Suprapubic skin (tissue), 4 donors: ENCODE results near the gene NLRX1.

Experiments used
- EP300 ChIP-seq: sonication (generic); formaldehyde crosslinking; IDR thresholded peaks from one replicate; pipeline ENCODE4 v1.6.1; 2017; ENCODE audit warnings: antibody characterized with exemption
- POLR2AphosphoS5 ChIP-seq, 3 donors: sonication (generic); formaldehyde crosslinking; IDR thresholded peaks; one replicate each; pipeline ENCODE4 v1.6.1; 2017; ENCODE audit warnings: antibody characterized with exemption in 3 of 3

- no peak for TF ChIP-seq EP300
- TF ChIP-seq POLR2AphosphoS5 (IDR thresholded peaks at IDR 0.05): no peak
These were observed 16.5 kb upstream of the NLRX1 start for GRCh38 chr11:119152043-119152442.
